ENCODE results near the gene PTGDR2.

Gene PTGDR2

DNA sequence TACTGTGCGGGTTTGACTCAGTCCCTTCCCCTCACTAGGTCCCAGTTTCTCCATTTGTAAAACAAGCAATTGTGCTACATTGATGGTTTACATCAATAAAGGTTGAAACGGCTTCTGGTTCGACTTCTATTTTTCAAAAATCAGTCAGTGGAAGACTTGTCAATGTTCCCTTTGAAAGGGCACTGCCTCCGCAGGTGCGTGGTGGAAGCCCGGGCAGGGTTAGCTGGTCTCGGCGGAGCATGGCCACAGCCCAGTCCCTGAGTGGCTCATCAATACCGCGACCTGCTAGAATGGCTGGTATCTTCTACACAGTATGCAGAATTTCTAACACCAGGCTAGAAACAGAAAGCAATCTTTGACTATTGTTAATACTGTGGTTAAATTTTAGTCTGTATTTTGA, 54.6 kb downstream of the PTGDR2 start:
- no peak for DNase-seq

Measured in T1000 (cell line).